GM23338 (cell line): ENCODE data around the gene LANCL1. TPM values are rescaled to one million over a fixed set of nuclear protein-coding genes. Genes with fewer than 3 reads are reported as not detected.
A peak's percentile ranks its signal among the peaks of the same experiment; 100 is the strongest.

ENCODE experiments used
- ATAC-seq: fragments of 200-7000 bp; cut with Tn5 transposase; 3 replicates; pipeline ENCODE4 v1.9.1; 2020
- DNase-seq: peaks from one replicate; pipeline ENCODE4 v3.0.0-alpha.2; 2015; ENCODE audit warnings: low spot score
- H2AFZ ChIP-seq: fragments of 200-600 bp; sonication (generic); 2 replicates; pipeline ENCODE4 v1.8.0; 2016; ENCODE audit warnings: antibody characterized with exemption, mild to moderate bottlenecking, moderate library complexity
- H3F3A ChIP-seq: fragments of 200-600 bp; sonication (generic); replicated peaks from 2 replicates; pipeline ENCODE4 v1.8.0; 2017; ENCODE audit warnings: antibody characterized with exemption, mixed run types, low read depth
- H3K27ac ChIP-seq: fragments of 200-600 bp; sonication (generic); 2 replicates; pipeline ENCODE4 v1.6.1; 2016; ENCODE audit warnings: low read depth
- H3K27me3 ChIP-seq: fragments of 200-600 bp; sonication (generic); 2 replicates; pipeline ENCODE4 v1.8.0; 2016; ENCODE audit warnings: mild to moderate bottlenecking, mixed run types, moderate library complexity; ENCODE audit not compliant: insufficient read depth
- H3K36me3 ChIP-seq: fragments of 200-600 bp; sonication (generic); 2 replicates; pipeline ENCODE4 v1.8.0; 2016; ENCODE audit warnings: mild to moderate bottlenecking; ENCODE audit not compliant: insufficient read depth
- H3K4me1 ChIP-seq: fragments of 200-600 bp; sonication (generic); 2 replicates; pipeline ENCODE4 v1.8.0; 2016; ENCODE audit warnings: mild to moderate bottlenecking, moderate library complexity; ENCODE audit not compliant: insufficient read depth
- H3K4me2 ChIP-seq: fragments of 200-600 bp; sonication (generic); 2 replicates; pipeline ENCODE4 v1.7.1; 2017; ENCODE audit warnings: mixed run types
- H3K4me3 ChIP-seq: fragments of 200-600 bp; sonication (generic); 2 replicates; pipeline ENCODE4 v1.6.1; 2016; ENCODE audit warnings: mixed run types
- H3K79me2 ChIP-seq: fragments of 200-600 bp; sonication (generic); replicated peaks from 2 replicates; pipeline ENCODE4 v1.8.0; 2017; ENCODE audit warnings: mild to moderate bottlenecking; ENCODE audit not compliant: insufficient read depth
- H3K9me2 ChIP-seq: fragments of 200-600 bp; sonication (generic); 2 replicates; pipeline ENCODE4 v1.8.0; 2017; ENCODE audit not compliant: insufficient read depth
- H4K20me1 ChIP-seq: fragments of 200-600 bp; sonication (generic); replicated peaks from 2 replicates; pipeline ENCODE4 v1.8.0; 2017; ENCODE audit warnings: mild to moderate bottlenecking; ENCODE audit not compliant: insufficient read depth
- H3K27ac Mint-ChIP-seq: 2 replicates; pipeline ENCODE4 v1.8.0; 2020; ENCODE audit warnings: inconsistent platforms, mild to moderate bottlenecking, moderate library complexity, mixed read lengths
- H3K27me3 Mint-ChIP-seq: 3 replicates; pipeline ENCODE4 v1.8.0; 2022; ENCODE audit warnings: low read depth, mild to moderate bottlenecking, moderate library complexity, mixed read lengths, inconsistent platforms; ENCODE audit not compliant: insufficient read depth, poor library complexity
- H3K36me3 Mint-ChIP-seq: 3 replicates; pipeline ENCODE4 v1.8.0; 2021; ENCODE audit warnings: low read depth, mild to moderate bottlenecking, inconsistent platforms, moderate library complexity, mixed read lengths
- H3K4me1 Mint-ChIP-seq: 3 replicates; pipeline ENCODE4 v1.8.0; 2020; ENCODE audit warnings: mild to moderate bottlenecking, inconsistent platforms, mixed read lengths
- H3K4me3 Mint-ChIP-seq: 3 replicates; pipeline ENCODE4 v1.8.0; 2021; ENCODE audit warnings: moderate library complexity, mild to moderate bottlenecking, inconsistent platforms, mixed read lengths
- H3K9me3 Mint-ChIP-seq: 3 replicates; pipeline ENCODE4 v1.8.0; 2020; ENCODE audit warnings: moderate library complexity, mild to moderate bottlenecking, inconsistent platforms, mixed read lengths
- CREB1 ChIP-seq: fragments of 250-450 bp; sonication (Bioruptor Pico); IDR thresholded peaks from 2 replicates; pipeline ENCODE4 v1.5.0; 2020; ENCODE audit warnings: low read depth, mild to moderate bottlenecking, moderate library complexity
- CTCF ChIP-seq, 2 experiments: fragments of 200-600 bp in 1 of 2; sonication (generic) in 1 of 2; conservative IDR thresholded peaks; 2 replicates each; pipeline versions ENCODE4 v1.5.1 to v1.6.1; 2016 to 2017; ENCODE audit warnings: antibody characterized with exemption in 2 of 2, low read depth in 2 of 2, mild to moderate bottlenecking in 2 of 2, moderate library complexity in 1 of 2
- ETS1 ChIP-seq: IDR thresholded peaks from 2 replicates; pipeline ENCODE4 v1.6.1; 2016; ENCODE audit warnings: antibody characterized with exemption
- EZH2 ChIP-seq: fragments of 200-600 bp; sonication (generic); IDR thresholded peaks from one replicate; pipeline ENCODE4 v1.8.0; 2017; ENCODE audit warnings: antibody characterized with exemption, mild to moderate bottlenecking, low read depth; ENCODE audit not compliant: unreplicated experiment
- EZH2phosphoT487 ChIP-seq: fragments of 200-600 bp; sonication (generic); IDR thresholded peaks from one replicate; pipeline ENCODE4 v1.8.1; 2018; ENCODE audit warnings: antibody characterized with exemption; ENCODE audit not compliant: unreplicated experiment
- JUNB ChIP-seq: IDR thresholded peaks from one replicate; pipeline ENCODE4 v1.6.1; 2016; ENCODE audit warnings: antibody characterized with exemption; ENCODE audit not compliant: unreplicated experiment
- NANOG ChIP-seq: IDR thresholded peaks from 2 replicates; pipeline ENCODE4 v1.6.1; 2016; ENCODE audit warnings: antibody characterized with exemption, borderline replicate concordance
- POLR2AphosphoS5 ChIP-seq: IDR thresholded peaks from 2 replicates; pipeline ENCODE4 v1.6.1; 2016; ENCODE audit warnings: antibody characterized with exemption, low read depth
- REST ChIP-seq: IDR thresholded peaks from one replicate; pipeline ENCODE4 v1.6.1; 2018; ENCODE audit warnings: antibody characterized with exemption; ENCODE audit not compliant: unreplicated experiment
- STAT1 ChIP-seq: IDR thresholded peaks from one replicate; pipeline ENCODE4 v1.6.1; 2016; ENCODE audit warnings: antibody characterized with exemption; ENCODE audit not compliant: unreplicated experiment
- ZNF114 ChIP-seq: fragments of 250-450 bp; sonication (Bioruptor Pico); IDR thresholded peaks from 2 replicates; pipeline ENCODE4 v1.5.0; 2020; ENCODE audit warnings: mild to moderate bottlenecking, moderate library complexity
- ZNF331 ChIP-seq: fragments of 250-450 bp; sonication (Bioruptor Pico); IDR thresholded peaks from 2 replicates; pipeline ENCODE4 v1.5.0; 2020; ENCODE audit warnings: low read depth, mild to moderate bottlenecking, moderate library complexity
- ZNF462 ChIP-seq: fragments of 250-450 bp; sonication (Bioruptor Pico); IDR thresholded peaks from 2 replicates; pipeline ENCODE4 v1.5.0; 2020; ENCODE audit warnings: mild to moderate bottlenecking, moderate library complexity
- polyA plus RNA-seq: library from polyadenylated mRNA; unstranded; fragments of >200 nt; fragmentation: Nextera tagmentation; extraction: Ambion mirVana; gene quantifications from 2 replicates; pipeline ENCODE4 v1.2.1, GENCODE V29; 2016
- total RNA-seq: library from RNA; depleted of rRNA; stranded (reverse); fragments of >200 nt; shearing (Covaris generic); gene quantifications from 2 replicates; pipeline ENCODE4 v1.2.3, GENCODE V29; 2014

The LANCL1 gene
- total and polyA plus RNA-seq, 2 experiments from 2014 or later: 13.4 to 36.8 TPM

- peak overlapping the region; percentile 5; the same call in 1 of the 2 replicates for H2AFZ ChIP-seq
- DNase-seq (peak; percentile 34), ATAC-seq (peak; percentile 64)
- no peaks in the 10 kb centered on the region for H3F3A ChIP-seq
- H3K27ac Mint-ChIP-seq: peak overlapping the region; percentile 30; the same call in 1 of the 2 replicates
- no peaks in the 10 kb centered on the region for H3K79me2 ChIP-seq
- H3K4me1 ChIP-seq: peaks cover 22% of the 10 kb centered on the region
- H3K36me3 ChIP-seq: no peaks in the 10 kb centered on the region
- H3K27me3 Mint-ChIP-seq: peaks cover 6% of the 10 kb centered on the region
- no peak overlapping the region for H3K4me3 ChIP-seq
- no peaks in the 10 kb centered on the region for H3K9me2 ChIP-seq
- no peaks in the 10 kb centered on the region for H4K20me1 ChIP-seq
- H3K4me2 ChIP-seq: 0 out of 2 replicates have a peak overlapping the region, but pooled peaks have one; percentile 11
- peaks cover 13% of the 10 kb centered on the region for H3K9me3 Mint-ChIP-seq
- H3K4me1 Mint-ChIP-seq: peaks cover 28% of the 10 kb centered on the region
- TF ChIP-seq NANOG (no peak), ZNF462 (CRISPR knock-in tag) (no peak), EZH2phosphoT487 (no peak), JUNB (no peak), CREB1 (CRISPR knock-in tag) (no peak), EZH2 (no peak), REST (no peak), ETS1 (no peak), ZNF114 (CRISPR knock-in tag) (no peak), ZNF331 (CRISPR knock-in tag) (no peak), STAT1 (no peak), CTCF (conservative IDR thresholded peaks at IDR 0.05; ENCODE audit: low read depth in 2 of 2) (no peak), POLR2AphosphoS5 (no peak)
- no peak overlapping the region for H3K27ac ChIP-seq
- peaks cover 14% of the 10 kb centered on the region for H3K36me3 Mint-ChIP-seq
- H3K4me3 Mint-ChIP-seq: no peak overlapping the region
- no peaks in the 10 kb centered on the region for H3K27me3 ChIP-seq
These were observed 5.1 kb upstream of the LANCL1 start for GRCh38 chr2:210481601-210482175.
